Activated CD4-positive, CD25-positive, alpha-beta regulatory T cell treated with anti-CD3 and anti-CD28 coated beads, Interleukin-2, amount 50 U/mL, for 72 hours (primary cell): ENCODE measurements around the gene EIF5A2.
"Not testable (repeated sequence)": the region's sequence is repeated elsewhere in the genome, so short reads cannot be mapped to it uniquely, and the experiment has no call there.

Experiments
- DNase-seq: peaks from one replicate; pipeline ENCODE4 v3.0.0; 2021

The EIF5A2 gene

DNA sequence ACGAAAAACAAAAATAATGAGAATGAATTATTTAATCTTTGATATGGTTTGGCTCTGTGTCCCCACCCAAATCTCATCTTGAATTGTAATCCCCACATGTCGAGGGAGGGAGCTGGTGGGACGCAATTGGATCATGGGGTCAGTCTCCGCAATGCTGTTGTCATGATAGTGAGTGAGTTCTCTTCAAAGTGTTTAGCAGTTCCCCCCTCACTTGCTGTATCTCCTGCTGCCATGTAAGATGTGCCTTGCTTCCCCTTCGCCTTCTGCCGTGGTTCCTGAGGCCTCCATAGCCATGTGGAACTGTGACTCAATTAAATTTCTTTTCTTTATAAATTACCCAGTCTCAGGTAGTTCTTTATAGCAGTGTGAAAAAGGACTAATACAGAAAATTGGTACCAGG lies 12.1 kb downstream of the EIF5A2 start:
- not testable (repeated sequence) for DNase-seq

DNA sequence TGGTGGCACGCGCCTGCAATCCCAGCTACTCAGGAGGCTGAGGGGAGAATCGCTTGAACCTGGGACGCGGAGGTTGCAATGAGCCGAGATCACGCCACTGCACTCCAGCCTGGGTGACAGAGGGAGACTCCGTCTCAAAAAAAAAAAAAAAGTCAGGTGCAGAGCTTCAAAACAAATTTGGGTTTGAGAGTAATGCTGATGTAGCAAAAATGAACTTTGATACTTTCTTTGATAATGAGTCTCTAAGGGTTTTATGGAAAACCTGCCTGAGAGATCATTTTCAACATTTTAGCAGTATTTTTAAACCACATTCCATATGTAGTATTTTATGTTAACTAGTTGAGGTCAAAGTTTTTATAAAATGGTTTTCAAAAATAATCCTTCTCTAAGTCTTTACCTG lies 14.5 kb downstream of the EIF5A2 start:
- no peak for DNase-seq

DNA sequence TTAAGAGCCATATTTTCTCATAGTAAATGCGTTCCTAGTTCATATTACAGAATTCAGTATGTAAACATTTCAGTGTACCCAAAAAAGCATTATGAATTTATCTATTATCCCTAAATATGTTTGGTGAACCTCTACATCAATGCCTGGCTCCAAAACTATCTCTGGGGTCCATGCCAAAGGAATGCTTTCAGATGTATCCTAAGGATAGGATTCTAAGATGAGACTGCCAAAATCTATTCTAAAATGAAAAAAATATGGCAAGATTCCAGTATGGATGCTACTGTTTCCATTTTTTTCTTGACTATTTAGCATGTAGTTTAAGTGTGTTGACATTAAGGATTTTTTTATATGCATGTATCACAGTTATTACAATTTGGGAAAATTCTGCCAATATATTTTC lies 18.8 kb downstream of the EIF5A2 start:
- no peak for DNase-seq

DNA sequence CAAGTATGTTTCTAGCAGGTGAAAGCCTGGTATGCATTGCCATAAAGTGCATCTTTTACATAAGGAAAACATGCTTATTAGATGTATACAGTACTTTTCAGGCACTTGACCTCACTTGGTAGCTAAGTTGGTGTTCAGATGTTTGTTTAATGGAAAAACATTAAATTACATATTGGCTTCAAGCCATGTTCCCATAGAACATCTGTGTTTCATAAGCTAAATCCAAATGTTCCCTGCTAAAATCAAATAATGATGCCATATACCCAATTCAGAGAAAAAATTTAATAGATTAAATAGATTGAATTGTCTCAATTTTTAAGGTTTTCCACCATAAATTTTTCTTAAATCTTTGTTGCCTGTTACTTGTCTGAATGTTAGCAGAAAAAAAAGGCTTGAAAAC lies 19.3 kb downstream of the EIF5A2 start:
- no peak for DNase-seq

DNA sequence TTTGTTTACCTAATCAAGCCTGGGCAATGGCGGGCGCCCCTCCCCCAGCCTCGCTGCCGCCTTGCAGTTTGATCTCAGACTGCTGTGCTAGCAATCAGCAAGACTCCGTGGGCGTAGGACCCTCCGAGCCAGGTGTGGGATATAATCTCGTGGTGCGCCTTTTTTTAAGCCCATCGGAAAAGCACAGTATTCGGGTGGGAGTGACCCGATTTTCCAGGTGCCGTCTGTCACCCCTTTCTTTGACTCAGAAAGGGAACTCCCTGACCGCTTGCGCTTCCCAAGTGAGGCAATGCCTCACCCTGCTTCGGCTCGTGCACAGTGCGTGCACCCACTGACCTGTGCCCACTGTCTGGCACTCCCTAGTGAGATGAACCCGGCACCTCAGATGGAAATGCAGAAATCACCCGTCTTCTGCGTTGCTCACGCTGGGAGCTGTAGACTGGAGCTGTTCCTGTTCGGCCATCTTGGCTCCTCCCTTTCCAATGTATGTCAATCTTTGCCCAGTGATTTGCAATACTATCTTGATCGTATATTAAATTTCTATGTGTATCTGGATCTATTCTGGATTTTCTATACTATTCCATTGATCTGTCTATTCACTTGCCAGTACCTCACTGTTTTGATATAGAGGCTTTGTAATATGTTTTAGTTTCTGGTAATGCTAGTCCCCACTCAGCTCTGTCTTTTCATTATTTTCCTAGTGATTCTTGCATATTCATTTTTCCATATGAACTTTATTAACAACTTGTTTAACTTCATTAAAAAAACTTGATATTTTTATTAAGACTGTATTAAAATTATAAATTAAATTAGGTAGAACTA lies 24.1 kb downstream of the EIF5A2 start:
- not testable (repeated sequence) for DNase-seq

DNA sequence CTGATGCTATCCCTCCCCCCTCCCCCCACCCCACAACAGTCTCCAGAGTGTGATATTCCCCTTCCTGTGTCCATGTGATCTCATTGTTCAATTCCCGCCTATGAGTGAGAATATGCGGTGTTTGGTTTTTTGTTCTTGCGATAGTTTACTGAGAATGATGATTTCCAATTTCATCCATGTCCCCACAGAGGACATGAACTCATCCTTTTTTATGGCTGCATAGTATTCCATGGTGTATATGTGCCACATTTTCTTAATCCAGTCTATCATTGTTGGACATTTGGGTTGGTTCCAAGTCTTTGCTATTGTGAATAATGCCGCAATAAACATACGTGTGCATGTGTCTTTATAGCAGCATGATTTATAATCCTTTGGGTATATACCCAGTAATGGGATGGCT lies 29.7 kb downstream of the EIF5A2 start:
- DNase-seq: not testable (repeated sequence)

DNA sequence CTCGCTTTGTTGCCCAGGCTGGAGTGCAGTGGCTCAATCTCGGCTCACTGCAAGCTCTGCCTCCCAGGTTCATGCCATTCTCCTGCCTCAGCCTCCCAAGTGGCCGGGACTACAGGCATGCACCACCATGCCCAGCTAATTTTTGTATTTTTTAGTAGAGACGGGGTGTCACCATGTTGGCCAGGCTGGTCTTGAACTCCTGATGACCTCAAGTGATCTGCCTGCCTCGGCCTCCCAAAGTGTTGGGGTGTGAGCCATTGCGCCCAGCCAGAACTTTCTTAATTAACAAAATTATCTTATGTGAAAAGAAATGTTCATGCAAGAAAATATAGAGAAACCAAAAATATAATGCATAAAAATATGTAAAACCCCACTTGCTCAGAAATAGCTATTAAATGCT lies 31.1 kb downstream of the EIF5A2 start:
- DNase-seq: not testable (repeated sequence)

DNA sequence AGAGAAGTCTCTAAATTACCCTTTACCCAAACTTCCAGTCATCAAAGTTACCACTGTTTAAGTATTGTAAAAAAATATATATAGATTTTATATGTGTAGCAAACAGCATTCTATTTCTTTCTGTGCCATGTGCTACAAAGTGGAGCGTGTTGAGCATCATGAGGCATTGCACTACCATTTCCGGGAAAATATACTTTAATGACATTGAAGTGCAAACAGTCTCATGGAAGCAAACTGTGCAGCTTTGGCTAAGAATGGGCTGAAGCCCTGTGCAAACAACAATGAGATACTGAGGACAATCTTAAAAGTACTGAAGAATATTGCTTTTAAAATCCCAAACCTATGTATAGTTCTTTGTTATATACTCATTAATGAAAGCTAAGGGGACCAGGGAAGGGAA lies 31.9 kb downstream of the EIF5A2 start:
- no peak for DNase-seq

DNA sequence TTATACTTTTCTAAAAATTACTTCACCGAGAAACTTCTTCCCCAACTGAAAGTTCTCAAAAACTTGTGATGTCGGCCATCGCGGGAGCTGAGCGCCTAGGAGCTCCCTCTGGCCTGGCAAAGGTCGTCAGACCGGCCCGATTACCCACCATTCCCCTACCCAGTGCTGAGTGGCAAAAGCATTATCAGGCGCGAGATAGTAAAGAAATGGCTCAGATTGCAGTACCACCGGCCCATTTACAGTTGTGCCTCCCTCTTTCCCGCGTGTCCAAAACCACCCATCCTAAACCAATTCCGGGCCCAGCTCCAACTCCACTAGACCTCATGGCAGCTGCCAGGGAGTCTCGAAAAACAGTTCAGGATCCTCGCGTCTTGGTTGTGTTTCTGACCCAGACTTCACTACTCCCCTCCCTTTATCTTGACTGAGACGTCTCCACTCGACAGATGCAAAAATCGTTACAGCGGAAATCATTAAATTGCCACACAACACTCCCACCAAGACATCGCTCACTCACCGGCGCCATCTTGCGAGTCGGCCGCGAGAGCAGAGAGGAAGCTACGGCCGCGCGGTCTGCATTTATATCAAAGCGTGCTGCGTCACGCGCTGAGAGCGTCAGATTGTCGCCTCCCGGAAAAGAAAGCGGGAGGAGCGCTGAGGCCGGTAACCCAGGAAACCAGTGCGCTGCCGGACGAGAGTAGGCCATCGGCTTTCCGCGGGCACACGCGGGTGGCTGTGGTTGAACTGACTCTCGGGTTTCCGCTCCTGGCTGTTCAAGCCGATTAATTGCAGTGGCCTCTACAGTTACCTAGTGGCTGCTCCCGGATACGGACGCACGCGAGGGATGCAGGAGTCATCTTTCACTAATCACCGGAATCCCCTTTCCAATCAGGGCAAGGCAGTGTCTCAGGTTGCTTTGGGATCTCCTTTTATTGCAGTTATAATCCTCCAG lies 38.5 kb downstream of the EIF5A2 start, which contains the start of gene RPL22L1:
RPL22L1 (minus strand) TSS at position 551 of the 949 bp plus-strand sequence; CDS start at position 523, 28 bp downstream.
- DNase-seq: peak; percentile 89

DNA sequence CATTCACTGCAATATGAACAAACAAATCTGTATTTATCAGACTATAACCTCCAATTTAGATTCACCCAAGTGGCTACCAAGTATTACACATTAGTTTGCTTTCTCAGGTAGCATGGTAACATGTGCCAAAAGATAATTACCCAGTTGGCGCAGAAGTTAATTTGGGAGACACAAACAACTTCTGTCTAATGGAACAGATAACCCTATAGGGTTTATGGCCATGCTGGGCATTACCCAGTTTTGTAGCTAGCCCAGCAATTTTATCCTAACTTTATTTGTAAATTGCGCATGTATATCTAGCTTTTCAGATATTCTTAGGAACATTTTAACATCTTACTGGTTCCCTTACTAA lies 39.2 kb downstream of the EIF5A2 start:
- DNase-seq: no peak

DNA sequence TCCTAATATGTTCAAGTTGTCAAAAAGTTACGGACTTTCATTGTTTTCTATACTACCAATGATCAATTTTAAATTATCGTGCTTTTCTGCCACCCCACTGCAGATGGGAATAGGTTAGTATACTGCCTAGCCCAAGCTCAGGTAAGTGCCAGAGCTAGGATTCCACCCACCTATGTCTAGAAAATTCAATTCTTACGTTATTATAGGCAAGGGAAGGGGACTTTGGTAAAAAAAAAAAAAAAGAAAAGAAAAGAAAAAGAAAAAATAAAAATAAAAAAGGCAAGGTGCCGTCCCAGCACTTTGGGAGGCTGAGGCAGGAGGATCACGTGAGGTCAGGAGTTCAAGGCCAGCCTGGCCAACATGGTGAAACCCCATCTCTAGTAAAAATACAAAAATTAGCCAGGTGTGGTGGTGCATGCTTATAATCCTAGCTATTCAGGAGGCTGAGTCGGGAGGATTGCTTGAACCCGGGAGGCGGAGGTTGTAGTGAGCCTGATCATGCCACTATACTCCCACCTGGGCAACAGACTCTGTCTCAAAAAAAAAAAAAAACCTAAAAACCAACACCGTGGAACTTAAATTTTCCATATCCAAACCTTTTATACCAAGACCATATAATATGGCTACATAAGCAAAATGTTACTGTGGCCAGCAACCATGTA lies 39.7 kb downstream of the EIF5A2 start:
- no peak for DNase-seq

DNA sequence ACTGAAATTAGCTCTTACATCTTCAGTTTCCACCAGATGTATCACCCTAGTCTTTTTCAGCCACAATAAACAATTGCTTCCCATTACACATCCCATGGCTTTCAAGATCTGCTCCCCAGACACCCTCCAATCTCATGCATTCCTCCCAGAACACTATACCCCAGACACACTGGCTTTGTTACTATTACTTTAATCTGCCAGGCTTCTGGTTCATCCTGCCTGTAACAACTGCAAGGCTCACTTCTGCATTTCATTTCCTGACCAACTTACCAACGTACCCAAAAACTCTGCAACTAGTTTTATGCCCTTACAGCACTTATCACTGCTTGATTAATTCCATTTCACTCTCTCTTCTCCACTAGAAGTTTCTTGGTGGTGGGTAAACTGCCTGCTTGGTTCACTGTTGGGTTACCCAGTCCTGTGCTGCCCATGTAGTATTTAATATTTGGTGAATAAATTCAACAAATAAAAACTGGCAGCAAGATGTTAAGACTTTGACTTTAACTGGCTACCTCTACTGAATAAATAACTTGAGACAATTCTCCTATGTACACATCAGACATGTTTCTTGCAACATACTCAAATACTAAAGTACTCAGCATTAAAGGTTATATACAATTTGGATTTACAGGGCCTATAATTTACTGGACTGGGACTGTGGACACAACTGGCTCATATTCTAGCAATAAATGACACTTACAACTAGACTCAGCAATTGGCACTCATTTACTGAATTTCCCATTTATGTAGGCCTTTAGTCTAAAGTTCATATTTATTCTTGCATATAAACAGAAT lies 41.1 kb downstream of the EIF5A2 start:
- no peak for DNase-seq

DNA sequence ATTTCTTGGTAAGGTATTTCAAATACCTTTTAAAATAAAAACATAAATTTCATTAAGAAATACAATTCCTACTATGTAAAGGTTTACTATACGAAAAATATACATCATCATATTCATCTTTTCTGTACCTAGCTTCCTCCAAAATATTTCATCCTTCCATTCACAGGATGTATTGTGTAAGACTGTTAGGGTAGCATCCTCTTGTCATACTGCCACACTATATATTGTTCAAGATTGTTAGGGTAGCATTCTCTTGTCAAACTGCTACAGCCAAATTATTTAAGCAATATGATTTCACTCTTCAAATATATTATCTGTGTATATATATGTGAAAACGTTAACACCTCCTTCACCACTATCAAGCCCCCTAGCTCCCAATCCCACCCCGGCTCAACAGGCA lies 41.9 kb downstream of the EIF5A2 start:
- DNase-seq: no peak

DNA sequence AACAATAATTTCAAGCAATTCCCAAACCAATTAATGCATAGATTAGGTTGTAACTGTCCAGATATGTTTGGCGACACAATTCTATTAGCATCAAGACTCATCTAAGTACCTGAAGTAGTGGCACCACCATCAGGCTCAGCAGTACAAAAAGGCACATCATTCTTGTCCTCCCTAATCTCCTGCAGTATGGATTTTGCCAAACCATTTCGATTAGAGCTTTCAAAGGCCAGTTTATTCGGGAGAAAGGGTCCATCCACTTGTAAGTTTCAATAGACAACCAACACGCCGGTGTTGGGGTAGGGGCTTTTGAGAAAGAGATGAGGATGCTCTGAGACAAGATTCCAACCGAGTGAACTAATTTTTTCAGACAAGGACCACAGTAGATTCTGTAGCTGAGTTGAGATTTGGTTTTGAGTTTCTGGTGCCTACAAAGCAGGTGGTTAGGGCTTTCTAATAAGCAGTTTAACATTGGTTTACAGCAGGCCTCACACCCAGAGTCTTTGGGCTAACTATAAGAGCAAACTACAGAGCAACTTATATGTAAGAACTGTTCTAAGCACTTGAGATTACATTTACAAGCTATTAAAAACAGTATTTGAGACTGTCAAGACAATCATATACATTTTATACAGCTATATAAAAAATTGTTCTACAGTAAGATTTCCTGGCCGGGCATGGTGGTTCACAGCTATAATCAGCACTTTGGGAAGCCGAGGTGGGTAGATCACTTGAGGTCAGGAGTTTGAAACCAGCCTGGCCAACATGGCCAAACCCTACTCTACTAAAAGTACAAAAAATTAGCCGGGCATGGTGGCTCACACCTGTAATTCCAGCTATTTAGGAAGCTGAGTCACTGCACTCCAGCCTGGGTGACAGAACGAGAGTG lies 43.0 kb downstream of the EIF5A2 start:
- no peak for DNase-seq

DNA sequence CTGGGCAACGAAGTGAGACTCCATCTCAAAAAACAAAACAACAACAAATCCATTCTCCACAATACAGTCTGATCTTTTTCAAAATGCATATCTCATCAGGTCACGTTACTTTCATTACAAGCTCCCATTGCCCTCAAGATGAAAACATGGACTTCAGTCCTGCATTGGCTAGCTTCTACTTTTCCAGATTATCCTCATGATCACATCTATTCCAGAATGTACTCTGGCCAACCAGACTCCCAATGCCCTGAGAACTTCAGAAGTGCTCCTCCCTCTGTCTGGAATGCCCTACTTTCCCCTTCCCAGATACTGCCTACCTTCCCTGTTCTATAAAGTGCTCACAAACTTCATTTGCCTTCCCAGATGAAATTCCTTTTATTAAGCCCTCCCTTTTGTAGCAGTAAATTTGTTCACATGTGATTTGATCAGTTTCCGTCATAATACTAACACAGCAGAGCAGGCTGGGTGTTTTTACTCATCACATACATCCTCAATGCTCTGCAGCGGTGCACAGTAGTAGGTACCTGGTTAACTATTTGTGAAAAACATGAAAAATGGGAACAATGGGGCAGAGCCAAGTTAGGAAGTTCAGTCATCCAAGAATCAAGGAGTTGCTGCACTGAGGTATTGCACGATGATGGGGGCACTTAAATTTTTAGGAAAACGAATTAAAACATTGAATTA lies 43.8 kb downstream of the EIF5A2 start:
- DNase-seq: no peak

DNA sequence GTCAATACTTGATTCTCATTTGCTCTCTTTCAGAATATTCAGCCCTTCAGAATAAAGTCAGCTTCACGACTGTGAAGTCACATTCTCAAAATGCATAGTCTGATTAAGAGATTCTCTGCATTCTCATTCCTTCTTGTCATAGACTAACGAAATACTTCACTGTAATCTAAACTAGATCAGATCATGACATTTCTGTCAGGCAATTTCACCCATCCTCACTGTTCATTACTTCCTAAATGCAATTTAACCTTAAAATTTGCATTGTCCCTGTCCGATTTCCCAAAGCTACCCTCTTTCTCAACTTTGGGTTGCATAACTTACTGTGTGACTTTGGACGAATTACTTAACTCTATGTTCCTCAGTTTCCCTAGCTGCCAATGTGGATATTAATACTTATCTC lies 44.6 kb downstream of the EIF5A2 start:
- DNase-seq: no peak

DNA sequence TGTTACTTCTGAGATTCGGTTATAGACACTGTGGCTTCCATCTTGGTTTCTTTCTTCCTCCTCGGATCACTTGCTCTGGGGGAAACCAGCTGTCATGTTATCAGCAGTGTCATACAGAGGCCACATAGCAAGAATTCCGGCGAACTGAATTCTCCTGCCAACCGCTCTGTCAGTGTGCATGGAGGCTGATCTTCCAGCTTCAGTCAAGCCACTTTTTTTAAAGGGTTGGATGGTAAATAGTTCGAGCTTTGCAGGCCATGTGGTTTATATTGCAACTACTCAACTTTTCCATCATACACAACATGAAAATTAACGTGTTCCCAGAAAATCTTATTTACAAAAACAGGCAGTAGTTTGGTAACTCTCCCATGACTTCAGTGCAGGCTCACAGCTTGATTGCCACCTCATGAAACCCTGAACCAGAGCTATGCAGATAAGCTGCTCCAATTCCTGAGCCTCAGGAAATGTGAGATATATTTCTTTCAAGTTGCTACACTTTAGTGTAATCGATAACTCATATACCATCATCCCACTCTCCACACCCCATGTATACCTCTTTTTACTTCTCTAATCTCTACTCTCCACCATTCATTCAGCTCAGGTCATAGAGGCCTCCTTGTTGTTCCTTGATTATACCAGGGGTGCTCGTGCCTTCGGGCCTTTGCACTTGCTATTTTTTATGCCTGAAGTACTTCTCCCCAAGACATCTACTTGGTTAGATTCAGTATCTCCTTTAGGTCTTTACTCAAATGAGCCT lies 45.6 kb downstream of the EIF5A2 start:
- no peak for DNase-seq

DNA sequence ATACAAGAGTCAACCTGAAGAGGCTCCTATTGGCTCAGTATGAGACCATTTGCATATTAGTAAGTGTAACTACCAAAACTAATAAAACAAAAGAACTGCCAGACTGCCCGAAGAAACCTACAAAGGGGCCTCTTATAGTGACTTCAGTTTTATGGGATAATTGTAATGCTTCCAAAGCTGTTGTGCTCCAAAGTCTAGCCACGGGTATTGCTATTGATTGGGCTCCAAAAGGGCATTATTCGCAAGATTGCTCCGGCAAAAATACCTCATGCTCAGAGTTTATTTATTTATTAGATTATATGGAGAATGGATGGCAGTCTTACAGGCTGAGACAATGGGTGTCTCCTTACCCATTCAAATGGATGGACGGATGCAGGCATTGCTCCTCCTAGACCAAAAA lies 49.8 kb downstream of the EIF5A2 start:
- DNase-seq: no peak

DNA sequence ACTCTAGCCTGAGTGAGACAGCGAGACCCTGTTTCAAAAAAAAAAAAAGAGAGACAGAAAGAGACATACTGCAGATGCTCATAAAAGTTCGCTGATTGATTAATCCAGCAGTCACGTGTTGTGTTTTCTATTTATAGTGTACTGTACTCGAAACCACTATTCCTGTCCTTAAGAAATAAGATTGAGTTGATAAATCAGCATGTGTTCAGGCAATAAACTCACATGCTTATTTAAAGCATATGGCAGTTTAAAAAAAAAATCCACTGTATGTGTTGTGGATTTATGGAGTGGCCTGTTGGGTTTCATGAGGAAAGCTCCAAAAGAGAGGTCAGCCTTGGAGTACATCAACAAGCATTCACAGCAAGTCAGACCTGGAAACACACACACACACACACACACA lies 56.1 kb downstream of the EIF5A2 start:
- no peak for DNase-seq

DNA sequence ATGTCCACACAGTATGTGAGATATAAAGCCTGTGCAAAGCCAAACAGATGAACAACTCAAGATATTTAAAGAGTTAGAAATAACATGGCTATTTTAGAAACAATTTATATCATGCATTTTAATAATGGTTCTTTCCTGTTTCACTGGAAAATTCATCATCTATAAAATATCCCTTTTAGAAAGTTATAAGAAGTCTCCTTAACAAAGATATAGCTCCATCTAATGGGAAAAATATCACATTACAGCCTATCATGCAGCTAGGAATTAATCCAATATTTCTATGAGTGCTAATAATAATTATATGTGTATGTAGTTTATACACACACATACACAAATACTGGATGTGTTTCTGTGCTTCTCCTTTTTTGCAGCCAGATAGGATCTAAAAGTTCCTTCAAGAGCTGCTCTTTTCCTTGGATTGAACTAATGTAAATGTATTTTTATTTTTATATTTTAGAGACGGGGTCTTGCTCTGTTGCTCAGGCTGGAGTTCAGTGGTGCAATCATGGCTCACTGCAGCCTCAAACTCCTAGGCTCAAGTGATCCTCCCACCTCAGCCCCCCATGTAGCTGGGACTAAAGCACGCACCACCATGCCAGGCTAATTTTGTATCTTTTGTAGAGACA lies 60.0 kb downstream of the EIF5A2 start:
- no peak for DNase-seq
